Esophagus muscularis mucosa (tissue), 4 donors: ENCODE results near the gene UBE2F. TPM values are rescaled to one million over a fixed set of nuclear protein-coding genes. Genes with fewer than 3 reads are reported as not detected.

Experiments
- DNase-seq: peaks from one replicate; pipeline ENCODE4 v3.0.0-alpha.2; 2017; ENCODE audit errors: extremely low spot score
- H3K27ac ChIP-seq, 4 donors: fragments of 200-600 bp; sonication (generic); replicated peaks in 1 of 4; 1 replicate in 3 of 4; 2 replicates in 1 of 4; pipeline ENCODE4 v1.5.1; 2016 to 2019; ENCODE audit warnings: mild to moderate bottlenecking in 1 of 4
- H3K27me3 ChIP-seq, 4 donors: fragments of 200-600 bp; sonication (generic); one replicate each; pipeline versions ENCODE4 v1.5.1 to v1.6.0; 2016 to 2019
- H3K36me3 ChIP-seq, 4 donors: fragments of 200-600 bp; sonication (generic); one replicate each; pipeline ENCODE4 v1.5.1; 2016 to 2019
- H3K4me1 ChIP-seq, 4 donors: fragments of 200-600 bp; sonication (generic); one replicate each; pipeline ENCODE4 v1.5.1; 2016 to 2019
- H3K4me3 ChIP-seq, 4 donors: fragments of 200-600 bp; sonication (generic); 1 replicate in 2 of 4; 2 replicates in 2 of 4; pipeline ENCODE4 v1.5.1; 2016 to 2019; ENCODE audit warnings: mild to moderate bottlenecking in 4 of 4, moderate library complexity in 1 of 4
- H3K9me3 ChIP-seq, 4 donors: fragments of 200-600 bp; sonication (generic); 1 replicate in 3 of 4; 2 replicates in 1 of 4; pipeline ENCODE4 v1.5.1; 2016 to 2019
- CTCF ChIP-seq, 3 experiments: fragments of 200-600 bp in 2 of 3; fragments of 450-650 bp in 1 of 3; sonication (generic) in 2 of 3; IDR thresholded peaks; one replicate each; pipeline ENCODE4 v1.5.1; 2017 to 2019; ENCODE audit warnings: antibody characterized with exemption in 3 of 3, mild to moderate bottlenecking in 2 of 3, moderate library complexity in 1 of 3
- EP300 ChIP-seq: sonication (generic); formaldehyde crosslinking; IDR thresholded peaks from one replicate; pipeline ENCODE4 v1.6.1; 2017; ENCODE audit warnings: antibody characterized with exemption
- POLR2A ChIP-seq: fragments of 450-650 bp; IDR thresholded peaks from one replicate; pipeline ENCODE4 v1.6.1; 2017; ENCODE audit warnings: antibody characterized with exemption, moderate library complexity, mild to moderate bottlenecking, low read depth
- POLR2AphosphoS5 ChIP-seq, 2 donors: sonication (generic); formaldehyde crosslinking; IDR thresholded peaks; one replicate each; pipeline ENCODE4 v1.6.1; 2017; ENCODE audit warnings: antibody characterized with exemption in 2 of 2
- WGBS: methylation state at CpG from one replicate; pipeline ENCODE4 v1.1.5; 2018; 5-methylcytosine and 5-hydroxymethylcytosine counted together
- intact Hi-C: fragments of 100-400 bp; cut with DNase I; formaldehyde crosslinking; loops from one replicate; pipeline ENCODE4 v1.15.1; 2023
- total RNA-seq, 4 donors: library from RNA; depleted of rRNA; stranded (reverse); fragments of >200 nt; gene quantifications; one replicate each; pipeline versions ENCODE4 v1.1.0 to v1.2.1, GENCODE V29; 2016

Gene UBE2F
- total RNA-seq, 4 donors from 2014 or later: 59.0 to 111 (median 78.5) TPM

- intact Hi-C loops: no loop called here
- no peaks in the 10 kb centered on the region for H3K9me3 ChIP-seq
- 92% methylated on average over 5 of the region's 5 CpGs for WGBS
- no peak overlapping the region for H3K4me3 ChIP-seq
- peak; percentile 86 for DNase-seq
- TF ChIP-seq POLR2AphosphoS5 (IDR thresholded peaks at IDR 0.05): no peak
- no peak for TF ChIP-seq CTCF (IDR thresholded peaks at IDR 0.05)
- no peak for TF ChIP-seq POLR2A
- no peak for TF ChIP-seq EP300
- H3K27me3 ChIP-seq: no peaks in the 10 kb centered on the region
- no peaks in the 10 kb centered on the region for H3K4me1 ChIP-seq
- H3K36me3 ChIP-seq: peaks cover 8 to 60% (median 39%) of the 10 kb centered on the region in 4 donors
- H3K27ac ChIP-seq: no peak overlapping the region
These were observed 55.9 kb downstream of the UBE2F start for GRCh38 chr2:238022594-238023157.

- 100% methylated on average over 2 of the region's 2 CpGs for WGBS
- peaks cover 7 to 56% (median 35%) of the 10 kb centered on the region in 4 donors for H3K36me3 ChIP-seq
- no peak for TF ChIP-seq EP300
- no peak for TF ChIP-seq POLR2AphosphoS5 (IDR thresholded peaks at IDR 0.05)
- TF ChIP-seq POLR2A: no peak
- no peak for TF ChIP-seq CTCF (IDR thresholded peaks at IDR 0.05)
These were observed 56.8 kb downstream of the UBE2F start for GRCh38 chr2:238023608-238024007.

GRCh38 chr2:238024986-238025385, 58.2 kb downstream of the UBE2F start:
- intact Hi-C loops: no loop called here
- H3K36me3 ChIP-seq: peaks cover 8 to 58% (median 32%) of the 10 kb centered on the region in 4 donors
- H3K4me3 ChIP-seq: no peak overlapping the region
- H3K27ac ChIP-seq: no peak overlapping the region
- no peaks in the 10 kb centered on the region for H3K9me3 ChIP-seq
- WGBS: 90% methylated on average over 8 of the region's 8 CpGs
- no peak for TF ChIP-seq CTCF (IDR thresholded peaks at IDR 0.05)
- TF ChIP-seq EP300: no peak
- no peak for TF ChIP-seq POLR2AphosphoS5 (IDR thresholded peaks at IDR 0.05)
- no peak for TF ChIP-seq POLR2A
- H3K27me3 ChIP-seq: no peaks in the 10 kb centered on the region
- DNase-seq: no peak
- H3K4me1 ChIP-seq: no peaks in the 10 kb centered on the region

More at GRCh38 chr2:238023608-238024007, 56.8 kb downstream of the UBE2F start:
- Histone ChIP-seq H3K27ac (no peak overlapping the region), H3K27me3 (no peaks in the 10 kb centered on the region), H3K9me3 (no peaks in the 10 kb centered on the region), H3K4me3 (no peak overlapping the region), H3K4me1 (no peaks in the 10 kb centered on the region)
- intact Hi-C loops: no loop called here
- peak; percentile 39 for DNase-seq

- intact Hi-C loops: no loop called here
- DNase-seq: no peak
- 86% methylated on average over 9 of the region's 9 CpGs for WGBS
- Histone ChIP-seq H3K4me3 (no peak overlapping the region), H3K27me3 (no peaks in the 10 kb centered on the region), H3K27ac (no peak overlapping the region), H3K9me3 (no peaks in the 10 kb centered on the region), H3K4me1 (no peaks in the 10 kb centered on the region), H3K36me3 (peaks cover 16 to 61% (median 40%) of the 10 kb centered on the region in 4 donors)
- no peak for TF ChIP-seq EP300
- no peak for TF ChIP-seq POLR2AphosphoS5 (IDR thresholded peaks at IDR 0.05)
- TF ChIP-seq CTCF (IDR thresholded peaks at IDR 0.05): no peak
- no peak for TF ChIP-seq POLR2A
These were observed 59.0 kb downstream of the UBE2F start for GRCh38 chr2:238025741-238026360.
